Astrocyte (in vitro differentiated cells and primary cell): ENCODE data around the gene PACSIN3.
"Not testable (repeated sequence)": the region's sequence is repeated elsewhere in the genome, so short reads cannot be mapped to it uniquely, and the experiment has no call there.

Experiments used
- CTCF ChIP-seq: IDR thresholded peaks from 2 replicates; pipeline ENCODE4 v1.5.1; 2011; ENCODE audit warnings: low read depth, mild to moderate bottlenecking, inconsistent platforms, low read length, moderate library complexity; ENCODE audit not compliant: insufficient read depth
- EZH2 ChIP-seq: IDR thresholded peaks from 2 replicates; pipeline ENCODE4 v1.6.1; 2012; ENCODE audit warnings: mild to moderate bottlenecking, low read length, inconsistent platforms; ENCODE audit not compliant: insufficient read depth

GRCh38 chr11:47208008-47208552 lies 21.8 kb upstream of the PACSIN3 start:
- not testable (repeated sequence) for TF ChIP-seq CTCF, EZH2
